ENCODE data around the gene RPL27A.

- TF ChIP-seq POLR2AphosphoS5 (IDR thresholded peaks at IDR 0.05; ENCODE audit: low read depth, low read length) (no peak), POLR2A (IDR thresholded peaks at IDR 0.05; ENCODE audit: low read depth, low read length) (no peak), TAF1 (IDR thresholded peaks at IDR 0.05; ENCODE audit: borderline replicate concordance, low read depth, low read length) (no peak)
These were observed 41.1 kb downstream of the RPL27A start for GRCh38 chr11:8723711-8724110.

Data from GM12892 (cell line).